HG03565 (cell line): Measurements from ENCODE around the gene ZNF444.
"Not testable (repeated sequence)": the region's sequence is repeated elsewhere in the genome, so short reads cannot be mapped to it uniquely, and the experiment has no call there.

Experiments
- ATAC-seq: cut with Tn5 transposase; IDR thresholded peaks from one replicate; pipeline ENCODE4 v1.9.1; 2021; ENCODE audit warnings: mild to moderate bottlenecking, moderate library complexity; ENCODE audit not compliant: unreplicated experiment

The ZNF444 gene

DNA sequence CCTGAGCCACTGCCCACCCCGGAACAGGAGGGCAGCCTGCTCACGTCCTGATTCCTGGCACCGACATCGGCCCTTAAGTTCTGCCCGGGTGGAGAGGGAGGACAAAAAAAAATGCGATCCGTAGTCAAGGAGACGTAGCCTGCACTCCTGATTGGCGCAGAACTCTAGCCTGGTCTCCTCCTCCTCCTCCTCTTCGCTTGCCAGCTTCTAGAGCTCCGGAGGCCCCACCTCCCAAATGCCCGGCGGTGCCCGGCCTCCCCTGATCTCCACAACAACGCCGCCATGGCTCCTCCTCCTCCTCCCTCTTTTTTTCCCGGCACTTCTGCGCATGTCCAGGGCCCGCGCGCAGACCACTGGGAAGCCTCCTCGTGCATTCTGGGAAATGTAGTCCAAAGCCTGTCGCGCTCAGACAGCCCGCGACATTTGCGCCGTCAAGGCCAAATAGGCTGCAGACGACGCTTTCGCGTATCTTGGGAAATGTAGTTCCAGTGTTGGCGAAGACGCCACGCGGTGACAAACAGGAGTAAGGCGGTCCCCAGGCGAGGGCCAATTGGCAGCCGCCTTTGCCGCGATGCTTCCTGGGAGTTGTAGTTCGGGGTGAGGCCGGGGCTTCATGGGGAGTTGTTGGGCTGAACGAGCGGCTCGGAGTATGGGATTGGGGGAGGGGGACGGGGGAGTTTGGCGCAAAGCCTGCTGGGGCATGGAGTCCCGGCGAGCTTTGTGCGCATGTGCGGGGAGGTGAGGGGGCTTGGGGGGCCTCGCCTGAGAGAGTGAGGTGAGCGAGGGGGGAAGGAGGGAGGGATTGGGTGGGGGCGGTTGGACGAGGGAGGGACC, at the start of gene ZNF444:
TSS of gene ZNF444 (plus strand) at position 705 of the 834 bp plus-strand sequence. CDS start 5,625 bp downstream, outside the sequence.
- peak; percentile 91 for ATAC-seq

GRCh38 chr19:56091751-56092546, 49.1 kb upstream of the ZNF444 start:
- ATAC-seq, result no peak

DNA sequence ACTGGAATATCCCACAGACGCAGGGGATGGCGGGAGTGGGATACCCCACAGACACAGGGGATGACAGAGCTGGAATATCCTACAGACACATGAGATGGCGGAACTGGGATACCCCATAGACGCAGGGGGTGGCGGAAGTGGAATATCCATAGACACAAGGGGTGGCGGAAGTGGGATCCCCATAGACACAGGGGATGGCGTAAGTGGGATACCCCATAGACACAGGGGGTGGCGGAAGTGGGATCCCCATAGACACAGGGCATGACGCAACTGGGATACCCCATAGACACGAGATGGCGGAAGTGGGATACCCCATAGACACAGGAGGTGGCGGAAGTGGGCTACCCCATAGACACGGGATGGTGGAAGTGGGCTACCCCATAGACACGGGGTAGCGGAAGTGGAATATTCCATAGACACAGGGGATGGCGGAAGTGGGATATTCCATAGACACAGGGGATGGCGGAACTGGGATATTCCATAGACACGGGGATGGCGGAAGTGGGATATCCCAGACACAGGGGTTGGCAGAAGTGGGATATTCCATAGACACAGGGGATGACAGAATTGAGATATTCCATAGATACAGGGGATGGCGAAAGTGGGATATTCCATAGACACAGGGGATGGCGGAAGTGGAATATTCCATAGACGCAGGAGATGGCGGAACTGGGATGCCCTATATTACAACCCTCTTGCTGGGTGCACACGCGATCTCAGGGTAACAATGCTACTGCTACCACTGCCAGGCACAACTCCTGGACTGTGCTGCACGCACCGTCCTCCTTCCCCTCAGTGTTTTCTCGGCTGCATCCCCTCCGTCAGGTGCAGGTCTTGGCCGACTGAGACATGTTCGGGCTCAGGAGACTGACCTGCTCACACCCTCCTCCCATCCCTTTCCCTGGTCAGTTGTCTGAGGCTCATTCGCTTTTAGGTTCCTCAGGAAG, 48.1 kb upstream of the ZNF444 start:
- no peak for ATAC-seq

- ATAC-seq, result no peak
Measured at GRCh38 chr19:56094449-56094848, 46.6 kb upstream of the ZNF444 start.

DNA sequence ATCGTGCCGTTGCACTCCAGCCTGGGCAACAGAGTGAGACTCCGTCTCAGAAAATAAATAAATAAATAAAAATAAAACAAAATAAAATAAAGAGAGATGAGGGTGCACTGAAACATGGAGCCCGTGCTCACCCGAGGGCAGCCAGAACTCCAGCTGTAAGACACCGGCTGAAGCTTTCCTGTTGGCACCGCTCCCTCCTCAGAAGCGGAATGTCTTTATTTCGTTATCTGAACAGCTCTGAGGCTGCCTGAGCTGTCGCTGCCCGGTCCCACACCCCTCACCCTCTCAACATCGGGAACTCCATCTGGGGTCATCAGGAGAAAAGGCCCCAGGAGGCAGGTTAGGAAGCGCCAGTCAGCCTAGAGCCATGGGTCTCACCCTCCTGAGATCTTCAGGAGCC, 44.4 kb upstream of the ZNF444 start:
- ATAC-seq, result no peak

DNA sequence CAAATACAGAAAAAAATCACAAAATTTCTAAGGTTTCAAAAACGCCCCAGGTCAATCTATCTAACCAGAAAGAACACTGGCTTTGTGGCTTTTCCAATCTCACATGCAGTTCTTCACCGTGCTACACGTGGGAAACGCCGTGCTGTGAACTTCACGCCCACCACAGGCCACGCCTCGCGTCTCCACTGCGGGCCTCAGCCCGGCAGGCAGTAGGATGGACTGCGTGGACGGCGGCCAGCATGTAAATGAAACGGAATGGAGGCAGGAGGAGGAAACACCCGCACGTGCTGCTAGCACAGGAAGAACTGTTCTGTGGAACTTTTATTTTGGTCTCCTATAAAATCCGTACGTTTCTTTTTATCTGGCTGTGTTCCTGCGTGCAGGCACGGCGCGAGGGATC, 43.8 kb upstream of the ZNF444 start:
- ATAC-seq, result no peak

DNA sequence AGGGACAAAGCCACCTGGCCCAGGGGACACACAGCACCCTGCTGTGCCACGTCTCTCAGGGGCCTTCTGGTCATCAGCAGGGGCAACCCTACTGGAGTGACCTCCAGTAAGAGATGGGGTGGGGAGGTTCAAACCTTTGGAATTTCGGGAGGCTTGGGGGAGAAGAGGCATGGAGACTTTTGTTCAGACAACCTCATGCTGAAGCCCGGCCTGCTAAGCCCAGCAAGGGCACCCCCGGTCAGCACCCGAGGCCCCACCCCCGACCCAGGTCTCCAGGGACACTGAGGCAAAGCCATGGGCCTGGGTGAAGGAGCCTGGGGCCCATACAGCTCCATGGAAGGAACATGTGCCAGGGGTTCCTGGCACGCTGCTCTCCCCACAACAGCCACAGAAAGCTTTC, 43.3 kb upstream of the ZNF444 start:
- ATAC-seq, result no peak

DNA sequence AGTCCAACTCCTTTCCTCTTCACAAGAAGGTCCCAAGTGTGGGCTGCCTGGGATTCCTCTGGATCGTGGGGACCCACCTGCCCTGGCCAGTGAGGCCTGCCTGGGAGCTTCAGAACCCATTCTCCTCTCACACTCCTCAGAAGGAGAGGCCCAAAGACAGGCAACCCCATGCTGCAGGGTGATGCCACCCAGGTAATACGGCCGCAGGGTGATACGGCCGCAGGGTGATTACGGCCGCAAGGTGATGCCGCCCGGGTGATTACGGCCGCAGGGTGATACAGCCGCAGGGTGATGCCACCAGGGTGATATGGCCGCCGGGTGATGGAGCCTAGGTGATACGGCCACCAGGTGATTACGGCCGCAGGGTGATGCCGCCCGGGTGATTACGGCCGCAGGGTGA, 42.9 kb upstream of the ZNF444 start:
- not testable (repeated sequence) for ATAC-seq

- ATAC-seq, result no peak
Measured at GRCh38 chr19:56098731-56099568, 42.1 kb upstream of the ZNF444 start.

DNA sequence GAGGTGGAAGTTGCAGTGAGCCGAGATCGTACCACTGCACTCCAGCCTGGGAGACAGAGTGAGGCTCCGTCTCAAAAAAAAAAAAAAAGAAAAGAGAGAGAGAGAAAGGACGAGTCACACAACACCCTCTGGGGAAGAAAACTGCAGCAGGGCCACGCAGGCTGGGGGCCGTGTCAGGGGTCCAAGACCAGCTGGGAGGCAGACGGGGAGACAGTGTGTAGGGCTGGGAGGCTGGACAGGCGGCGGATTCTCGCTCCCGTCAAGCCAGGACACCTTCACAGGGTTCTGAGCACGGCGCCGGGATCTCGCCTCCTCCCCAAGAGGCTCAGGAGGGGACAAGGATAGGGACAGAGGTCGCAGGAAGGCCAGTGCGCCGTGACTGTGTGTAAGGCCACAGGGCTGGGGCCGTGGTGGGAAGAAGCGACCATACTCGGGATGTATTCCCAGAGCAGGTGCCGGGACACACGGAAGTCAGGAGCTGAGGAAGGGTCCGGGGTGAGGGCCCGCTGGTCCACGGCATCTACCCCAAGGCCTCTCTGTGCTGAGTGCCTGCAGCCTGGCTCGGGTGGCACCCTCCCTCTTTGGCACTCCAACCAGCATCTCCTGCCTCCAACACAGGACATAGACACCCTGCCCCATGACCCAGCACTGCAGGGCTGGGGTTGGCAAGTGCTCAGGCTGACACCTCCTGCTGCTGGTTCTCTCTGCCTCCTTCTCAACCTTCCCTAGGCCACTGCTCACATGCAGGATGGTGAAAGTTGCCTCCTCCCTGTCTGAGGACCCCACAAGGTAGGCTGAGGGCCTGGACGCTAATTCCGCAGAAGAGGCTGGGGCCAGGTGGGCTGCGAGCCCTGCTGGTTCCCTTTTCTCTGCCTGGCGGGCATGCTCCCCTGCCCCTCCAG, 41.2 kb upstream of the ZNF444 start:
- no peak for ATAC-seq

GRCh38 chr19:56101095-56101494, 40.0 kb upstream of the ZNF444 start:
- no peak for ATAC-seq

GRCh38 chr19:56101746-56102535, 39.1 kb upstream of the ZNF444 start:
- ATAC-seq, result no peak

GRCh38 chr19:56103027-56103614, 38.0 kb upstream of the ZNF444 start:
- ATAC-seq, result no peak

GRCh38 chr19:56104423-56104822, 36.7 kb upstream of the ZNF444 start:
- no peak for ATAC-seq

DNA sequence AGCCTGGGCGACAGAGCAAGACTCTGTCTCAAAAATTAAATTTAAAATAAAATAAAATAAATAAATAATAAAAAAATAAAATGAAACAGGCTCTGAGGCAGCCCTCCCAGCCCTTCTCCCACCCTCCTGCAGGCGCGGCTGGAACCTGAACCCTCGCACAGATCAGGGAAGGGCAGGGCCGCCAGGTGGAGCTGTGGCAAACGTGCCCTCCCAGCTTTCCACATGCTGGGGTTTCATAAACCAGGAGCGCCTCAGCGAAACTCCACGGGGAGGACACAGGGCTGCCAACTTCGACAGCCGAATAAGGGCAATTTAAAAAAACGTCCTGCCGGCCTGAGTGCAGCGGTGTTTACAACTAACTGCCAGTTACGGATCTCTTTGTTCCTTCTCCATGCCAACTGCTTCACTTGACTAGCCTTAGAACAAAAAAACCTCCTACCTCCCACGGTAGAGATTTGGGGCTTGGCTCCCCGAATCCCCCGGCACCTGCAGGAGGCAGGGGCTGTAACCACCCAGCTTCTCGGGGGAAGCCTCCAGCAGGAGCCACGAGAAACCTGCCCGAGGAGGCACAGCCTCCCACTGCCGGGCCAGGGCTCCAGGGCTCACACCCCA, 35.9 kb upstream of the ZNF444 start:
- no peak for ATAC-seq

DNA sequence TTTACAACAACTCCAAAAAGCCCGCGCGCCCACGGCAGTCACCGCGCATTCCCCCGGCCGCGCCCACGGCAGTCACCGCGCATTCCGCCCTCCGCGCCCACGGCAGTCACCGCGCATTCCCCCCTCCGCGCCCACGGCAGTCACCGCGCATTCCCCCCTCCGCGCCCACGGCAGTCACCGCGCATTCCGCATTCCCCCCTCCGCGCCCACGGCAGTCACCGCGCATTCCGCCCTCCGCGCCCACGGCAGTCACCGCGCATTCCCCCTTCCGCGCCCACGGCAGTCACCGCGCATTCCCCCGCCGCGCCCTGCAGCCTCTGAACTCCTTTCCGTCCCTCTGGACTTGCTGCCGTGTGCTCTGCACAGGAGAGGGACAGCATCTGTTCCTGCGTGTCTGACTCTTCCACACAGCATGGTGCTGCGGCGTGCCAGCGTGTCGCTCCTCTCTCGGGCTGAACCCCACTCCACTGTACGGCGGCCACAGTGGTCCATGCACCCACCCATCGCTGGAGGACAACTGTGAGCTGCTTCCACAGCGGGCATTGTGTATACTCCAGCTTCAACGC, 35.2 kb upstream of the ZNF444 start:
- ATAC-seq, result not testable (repeated sequence)

DNA sequence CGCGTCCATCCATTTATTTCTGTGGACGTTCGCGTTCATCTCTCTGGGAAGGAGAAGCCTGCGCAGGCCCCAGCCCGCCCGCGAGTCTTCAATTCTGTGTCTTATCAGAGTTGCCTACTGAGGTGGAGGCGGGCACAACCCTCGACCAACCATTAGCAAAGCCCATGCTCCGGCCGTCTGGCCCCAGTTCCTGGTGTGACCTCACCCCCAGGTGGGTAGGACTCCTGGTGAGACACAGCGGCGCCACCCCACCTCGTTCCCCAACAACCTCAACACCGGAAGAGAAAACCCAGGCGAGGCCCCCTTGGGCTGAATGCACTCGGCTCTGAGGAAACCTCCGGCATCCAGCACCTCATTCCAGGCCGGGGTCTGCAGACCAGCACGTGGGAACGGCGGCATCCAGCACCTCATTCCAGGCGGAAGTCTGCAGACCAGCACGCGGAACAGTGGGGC, 34.7 kb upstream of the ZNF444 start:
- no peak for ATAC-seq
